ENCODE results near the gene TENT4B. TPM values are rescaled to one million over a fixed set of nuclear protein-coding genes. Genes with fewer than 3 reads are reported as not detected.

The TENT4B gene
- total RNA-seq, 1 donor from 2014 or later = 14.0 TPM

GRCh38 chr16:50248845-50249244 is 95.7 kb downstream of the TENT4B start:
- Histone ChIP-seq H3K9me3 (no peaks in the 10 kb centered on the region), H3K4me1 (peaks cover 23% of the 10 kb centered on the region), H3K27me3 (no peaks in the 10 kb centered on the region), H3K27ac (no peak overlapping the region), H3K36me3 (no peaks in the 10 kb centered on the region), H3K4me3 (no peak overlapping the region)
- intact Hi-C loops (cut with DNase I) = no loop called here
- TF ChIP-seq POLR2AphosphoS5 (IDR thresholded peaks at IDR 0.05; ENCODE audit: insufficient read depth in 1 of 2, low read depth in 1 of 2) (no peak), CTCF (IDR thresholded peaks at IDR 0.05) (no peak), POLR2A (IDR thresholded peaks at IDR 0.05) (no peak)
- no peak for DNase-seq (ENCODE audit: extremely low spot score in 2 of 2)

GRCh38 chr16:50251375-50252081 is 98.4 kb downstream of the TENT4B start:
- H3K27me3 ChIP-seq = no peaks in the 10 kb centered on the region
- peak in 1 of 2 donors; percentile 81 for DNase-seq (ENCODE audit: extremely low spot score in 2 of 2)
- H3K9me3 ChIP-seq = no peaks in the 10 kb centered on the region
- H3K4me3 ChIP-seq = no peak overlapping the region
- no peak for TF ChIP-seq POLR2A (IDR thresholded peaks at IDR 0.05)
- TF ChIP-seq CTCF (IDR thresholded peaks at IDR 0.05) = no peak
- no peak for TF ChIP-seq POLR2AphosphoS5 (IDR thresholded peaks at IDR 0.05; ENCODE audit: insufficient read depth in 1 of 2, low read depth in 1 of 2)
- H3K27ac ChIP-seq = no peak overlapping the region
- peaks cover 5% of the 10 kb centered on the region for H3K4me1 ChIP-seq
- intact Hi-C loops (cut with DNase I) = no loop called here
- no peaks in the 10 kb centered on the region for H3K36me3 ChIP-seq

GRCh38 chr16:50252082-50252611 is 99.0 kb downstream of the TENT4B start:
- no peak for TF ChIP-seq POLR2AphosphoS5 (IDR thresholded peaks at IDR 0.05; ENCODE audit: insufficient read depth in 1 of 2, low read depth in 1 of 2)
- TF ChIP-seq POLR2A (IDR thresholded peaks at IDR 0.05) = no peak
- no peak for TF ChIP-seq CTCF (IDR thresholded peaks at IDR 0.05)
- peak in 1 of 2 donors; percentile 70 for DNase-seq (ENCODE audit: extremely low spot score in 2 of 2)
- Histone ChIP-seq H3K4me3 (no peak overlapping the region), H3K4me1 (no peaks in the 10 kb centered on the region), H3K27ac (no peak overlapping the region), H3K27me3 (no peaks in the 10 kb centered on the region), H3K9me3 (no peaks in the 10 kb centered on the region), H3K36me3 (no peaks in the 10 kb centered on the region)
- intact Hi-C loops (cut with DNase I) = no loop called here

- Histone ChIP-seq H3K27ac (no peak overlapping the region), H3K4me1 (no peaks in the 10 kb centered on the region), H3K36me3 (no peaks in the 10 kb centered on the region), H3K9me3 (no peaks in the 10 kb centered on the region), H3K27me3 (no peaks in the 10 kb centered on the region), H3K4me3 (no peak overlapping the region)
- intact Hi-C loops (cut with DNase I) = no loop called here
- DNase-seq (ENCODE audit: extremely low spot score in 2 of 2) = no peak
- TF ChIP-seq POLR2A (IDR thresholded peaks at IDR 0.05) (no peak), POLR2AphosphoS5 (IDR thresholded peaks at IDR 0.05; ENCODE audit: insufficient read depth in 1 of 2, low read depth in 1 of 2) (no peak), CTCF (IDR thresholded peaks at IDR 0.05) (no peak)
Measured at GRCh38 chr16:50252874-50253513, 99.9 kb downstream of the TENT4B start.

- no peaks in the 10 kb centered on the region for H3K9me3 ChIP-seq
- DNase-seq (ENCODE audit: extremely low spot score in 2 of 2) = peak in 1 of 2 donors; percentile 74
- TF ChIP-seq POLR2A (IDR thresholded peaks at IDR 0.05) = no peak
- TF ChIP-seq CTCF (IDR thresholded peaks at IDR 0.05) = no peak
Measured at GRCh38 chr16:50253514-50253910, 100.4 kb downstream of the TENT4B start.

More at GRCh38 chr16:50253514-50253910, 100.4 kb downstream of the TENT4B start:
- Histone ChIP-seq H3K4me1 (no peaks in the 10 kb centered on the region), H3K4me3 (no peak overlapping the region), H3K27me3 (no peaks in the 10 kb centered on the region), H3K27ac (no peak overlapping the region), H3K36me3 (no peaks in the 10 kb centered on the region)
- intact Hi-C loops (cut with DNase I) = no loop called here
